SJCRH30 (cell line): ENCODE measurements around the gene ZNF750. TPM values are rescaled to one million over a fixed set of nuclear protein-coding genes. Genes with fewer than 3 reads are reported as not detected.

ENCODE experiments used
- DNase-seq, 2 experiments: peaks; one replicate each; pipeline ENCODE4 v3.0.0-alpha.2; 2015 to 2020
- H3K27ac ChIP-seq: fragments of 250-450 bp; sonication (Bioruptor Pico); 2 replicates; pipeline ENCODE4 v1.5.1; 2020; ENCODE audit warnings: mild to moderate bottlenecking, moderate library complexity
- H3K27me3 ChIP-seq: fragments of 250-450 bp; sonication (Bioruptor Pico); 2 replicates; pipeline ENCODE4 v1.5.1; 2020; ENCODE audit warnings: mild to moderate bottlenecking, moderate library complexity
- H3K36me3 ChIP-seq: fragments of 250-450 bp; sonication (Bioruptor Pico); 2 replicates; pipeline ENCODE4 v1.5.1; 2020; ENCODE audit warnings: mild to moderate bottlenecking, moderate library complexity
- H3K4me1 ChIP-seq: fragments of 250-450 bp; sonication (Bioruptor Pico); 2 replicates; pipeline ENCODE4 v1.5.1; 2020; ENCODE audit warnings: mild to moderate bottlenecking, moderate library complexity
- H3K4me3 ChIP-seq: fragments of 250-450 bp; sonication (Bioruptor Pico); 2 replicates; pipeline ENCODE4 v1.5.1; 2020; ENCODE audit warnings: mild to moderate bottlenecking, moderate library complexity
- H3K9me3 ChIP-seq: fragments of 250-450 bp; sonication (Bioruptor Pico); replicated peaks from 2 replicates; pipeline ENCODE4 v1.5.1; 2020; ENCODE audit warnings: mild to moderate bottlenecking, moderate library complexity
- total RNA-seq: library from RNA; depleted of rRNA; stranded (reverse); fragments of >200 nt; shearing (Covaris generic); gene quantifications from 2 replicates; pipeline ENCODE4 v1.2.3, GENCODE V29; 2014; rRNA removed

The ZNF750 gene
- total RNA-seq, 1 experiment from 2014 or later: not detected

DNA sequence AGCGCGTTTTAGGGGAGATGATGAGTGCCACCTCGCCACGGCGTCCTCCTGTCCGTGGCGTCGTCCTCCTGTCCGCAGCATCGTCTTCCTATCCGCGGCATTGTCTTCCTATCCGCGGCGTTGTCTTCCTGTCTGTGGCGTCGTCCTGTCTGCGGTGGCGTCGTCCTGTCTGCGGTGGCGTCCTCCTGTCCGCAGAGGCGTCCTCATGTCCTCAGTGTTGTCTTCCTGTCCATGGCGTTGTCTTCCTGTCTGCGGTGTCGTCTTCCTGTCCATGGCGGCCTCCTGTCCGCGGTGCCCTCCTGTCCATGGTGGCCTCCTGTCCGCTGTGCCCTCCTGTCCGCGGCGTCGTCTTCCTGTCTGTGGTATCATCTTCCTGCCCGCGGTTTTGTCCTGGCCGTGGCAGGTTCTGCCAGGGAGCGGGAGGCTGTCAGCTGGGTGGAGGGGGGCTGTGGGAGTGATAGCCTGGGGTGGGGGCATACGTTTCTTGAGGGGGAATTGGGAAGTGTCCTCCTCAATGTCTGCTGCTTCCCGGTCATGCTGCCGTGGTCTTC, 57.1 kb downstream of the ZNF750 start:
- no peak overlapping the region for H3K4me3 ChIP-seq
- H3K4me1 ChIP-seq: no peaks in the 10 kb centered on the region
- no peaks in the 10 kb centered on the region for H3K9me3 ChIP-seq
- H3K27me3 ChIP-seq: no peaks in the 10 kb centered on the region
- H3K36me3 ChIP-seq: peaks cover 43% of the 10 kb centered on the region
- no peak overlapping the region for H3K27ac ChIP-seq
- no peak for DNase-seq

GRCh38 chr17:82781894-82782274, 57.9 kb downstream of the ZNF750 start:
- Histone ChIP-seq H3K36me3 (peaks cover 44% of the 10 kb centered on the region), H3K9me3 (no peaks in the 10 kb centered on the region), H3K27ac (no peak overlapping the region), H3K4me1 (no peaks in the 10 kb centered on the region), H3K4me3 (no peak overlapping the region), H3K27me3 (no peaks in the 10 kb centered on the region)
- peak; percentile 80 to 93 for DNase-seq

DNA sequence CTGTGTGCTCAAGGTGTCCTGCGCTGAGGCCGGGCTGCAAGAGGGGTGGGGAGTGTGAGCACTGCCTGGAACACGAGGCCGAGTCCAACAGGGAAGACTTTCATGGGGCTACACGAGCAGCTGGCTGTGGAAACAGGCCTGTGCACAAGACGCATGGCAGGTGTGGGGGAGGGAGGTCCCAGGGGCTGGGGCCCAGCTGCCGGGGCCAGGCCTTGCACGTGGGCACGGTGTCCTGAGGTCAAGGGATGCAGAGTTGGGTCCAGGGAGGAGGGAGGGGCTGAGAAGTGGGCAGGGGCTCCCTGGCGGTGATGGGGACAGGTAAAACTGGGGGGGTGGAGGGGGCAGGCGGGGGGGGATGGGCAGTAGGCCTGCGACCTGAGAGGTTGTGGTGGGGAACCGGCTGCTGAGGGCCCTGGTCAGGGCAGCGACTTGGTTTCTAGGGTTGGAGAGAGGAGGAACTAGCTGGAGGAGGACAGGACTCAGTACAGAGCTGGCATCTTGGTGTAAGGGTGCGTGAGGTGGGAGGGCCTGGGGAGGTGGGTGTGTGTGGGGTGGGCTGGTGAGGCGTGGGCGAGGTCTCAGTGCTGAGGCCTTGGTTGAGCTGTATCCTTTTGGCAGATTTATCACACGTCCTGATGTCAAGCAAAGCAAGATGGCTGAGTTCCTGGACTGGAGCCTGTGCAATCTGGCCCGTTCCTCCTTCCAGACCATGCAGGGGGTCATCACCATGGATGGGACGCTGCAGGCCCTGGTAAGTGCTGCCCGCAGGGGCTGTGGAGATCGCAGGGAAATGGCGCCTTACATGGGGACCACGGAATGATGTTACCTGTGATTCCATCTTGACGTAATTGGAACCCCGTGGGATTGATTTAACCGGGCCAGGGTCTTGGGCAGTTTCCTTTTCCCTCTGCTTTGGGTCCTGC, 58.6 kb downstream of the ZNF750 start:
- Histone ChIP-seq H3K36me3 (peaks cover 51% of the 10 kb centered on the region), H3K4me1 (no peaks in the 10 kb centered on the region), H3K9me3 (no peaks in the 10 kb centered on the region), H3K27ac (no peak overlapping the region), H3K4me3 (no peak overlapping the region), H3K27me3 (no peaks in the 10 kb centered on the region)
- DNase-seq: peak; percentile 50 to 61

DNA sequence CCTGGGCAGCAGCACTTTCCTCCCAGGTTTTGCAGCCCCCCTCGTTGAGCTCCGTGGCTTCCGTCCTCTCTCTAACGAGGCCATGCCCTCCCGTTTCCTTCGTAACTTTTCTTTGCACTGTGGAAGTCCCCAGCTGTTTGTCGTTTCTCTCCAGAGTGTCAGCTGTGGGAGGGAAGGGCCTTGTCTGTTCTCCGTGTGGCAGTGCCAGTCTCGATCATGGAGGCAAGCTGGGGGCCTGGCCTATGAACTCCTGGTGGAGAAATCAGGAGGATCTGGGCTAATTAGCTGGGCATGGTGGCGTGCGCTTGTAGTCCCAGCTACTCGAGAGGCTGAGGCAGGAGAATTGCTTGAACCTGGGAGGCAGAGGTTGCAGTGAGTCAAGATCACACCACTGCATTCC, 59.6 kb downstream of the ZNF750 start:
- Histone ChIP-seq H3K9me3 (no peaks in the 10 kb centered on the region), H3K27me3 (no peaks in the 10 kb centered on the region), H3K36me3 (peaks cover 53% of the 10 kb centered on the region), H3K27ac (no peak overlapping the region), H3K4me3 (no peak overlapping the region), H3K4me1 (no peaks in the 10 kb centered on the region)
- DNase-seq: peak in 1 of 2 experiments; percentile 53

GRCh38 chr17:82779541-82779940, 60.3 kb downstream of the ZNF750 start:
- Histone ChIP-seq H3K27ac (no peak overlapping the region), H3K4me1 (no peaks in the 10 kb centered on the region), H3K9me3 (no peaks in the 10 kb centered on the region), H3K36me3 (peaks cover 58% of the 10 kb centered on the region), H3K27me3 (no peaks in the 10 kb centered on the region), H3K4me3 (no peak overlapping the region)
- DNase-seq: no peak

Other genes starting within 250 kb of the ZNF750 start
- gene WDR45B, start 191.6 kb downstream of the ZNF750 start, total RNA-seq: 167 and 171 TPM in 2 replicates
- 14.6 and 17.2 TPM in 2 replicates for gene RAB40B, start 141.3 kb downstream of the ZNF750 start, total RNA-seq
- 58.0 and 60.9 TPM in 2 replicates for gene FN3KRP, start 123.3 kb downstream of the ZNF750 start, total RNA-seq
- 0.79 and 2.1 TPM in 2 replicates for gene FN3K, start 104.4 kb downstream of the ZNF750 start, total RNA-seq
- gene TBCD, start 88.0 kb downstream of the ZNF750 start, total RNA-seq: 172 and 181 TPM in 2 replicates
- 46.2 and 49.7 TPM in 2 replicates for gene METRNL, start 239.6 kb upstream of the ZNF750 start, total RNA-seq